NCI-H146 treated with DMSO at 0.1 percent for 48 hours (cell line): ENCODE results near the gene ITIH3.

Source experiments
- DNase-seq: peaks from one replicate; lab custom pipeline; 2025; ENCODE audit not compliant: unreplicated experiment; lab: John Stamatoyannopoulos, UW

ITIH3 gene

DNA sequence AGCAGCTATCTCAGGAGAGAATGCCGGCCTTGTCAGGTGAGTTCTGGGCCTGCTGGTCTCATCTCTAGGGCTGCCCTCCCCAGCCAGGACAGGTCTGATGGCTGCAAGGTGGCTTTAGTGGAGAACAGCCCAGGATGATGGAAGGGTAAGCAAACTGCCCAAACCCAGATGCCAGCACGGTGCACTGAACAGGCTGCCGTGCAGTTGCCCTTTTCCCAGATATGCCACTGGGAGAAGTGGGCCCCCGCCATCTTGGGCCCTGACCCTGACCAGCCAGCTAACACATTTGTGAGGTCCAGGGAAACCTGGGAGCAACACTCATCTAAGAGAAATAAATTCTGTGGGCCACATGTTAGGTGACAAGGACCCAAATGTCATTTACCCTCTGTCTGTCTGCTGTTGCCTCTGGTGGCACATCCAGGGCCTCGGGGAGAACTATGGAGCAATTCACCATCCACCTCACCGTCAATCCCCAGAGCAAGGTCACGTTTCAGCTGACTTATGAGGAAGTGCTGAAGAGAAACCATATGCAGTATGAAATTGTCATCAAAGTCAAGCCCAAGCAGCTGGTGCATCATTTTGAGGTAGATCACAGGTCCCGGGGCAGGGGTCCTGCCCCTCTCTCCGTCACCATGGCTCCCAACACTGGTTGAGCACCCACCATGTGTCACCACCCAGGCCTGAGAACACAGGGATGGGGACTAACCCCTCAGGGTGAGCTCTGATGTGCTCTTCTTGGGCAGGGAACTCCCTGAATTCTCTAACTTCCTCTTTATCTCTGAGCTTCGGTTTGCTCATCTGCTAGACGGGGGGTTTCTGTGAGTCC lies 15.4 kb upstream of the ITIH3 start:
- DNase-seq, result no peak

GRCh38 chr3:52779837-52780585 lies 14.6 kb upstream of the ITIH3 start:
- DNase-seq, result no peak

DNA sequence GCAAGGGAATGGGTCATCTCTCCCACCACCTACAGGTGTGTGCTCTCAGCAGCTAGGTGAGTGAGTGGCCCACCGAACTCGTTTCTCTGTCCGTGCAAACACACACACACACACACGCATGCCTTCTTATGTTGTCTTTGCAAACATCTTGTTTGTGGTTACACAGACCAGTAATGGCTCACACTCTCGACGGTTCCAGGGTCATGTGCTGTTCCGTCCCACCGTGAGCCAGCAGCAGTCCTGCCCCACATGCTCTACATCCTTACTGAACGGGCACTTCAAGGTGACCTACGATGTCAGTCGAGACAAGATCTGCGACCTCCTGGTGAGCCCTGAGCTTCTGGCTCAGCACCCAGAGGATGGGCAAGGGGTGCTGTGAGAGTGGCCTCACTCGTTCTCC lies 12.9 kb upstream of the ITIH3 start:
- no peak for DNase-seq

DNA sequence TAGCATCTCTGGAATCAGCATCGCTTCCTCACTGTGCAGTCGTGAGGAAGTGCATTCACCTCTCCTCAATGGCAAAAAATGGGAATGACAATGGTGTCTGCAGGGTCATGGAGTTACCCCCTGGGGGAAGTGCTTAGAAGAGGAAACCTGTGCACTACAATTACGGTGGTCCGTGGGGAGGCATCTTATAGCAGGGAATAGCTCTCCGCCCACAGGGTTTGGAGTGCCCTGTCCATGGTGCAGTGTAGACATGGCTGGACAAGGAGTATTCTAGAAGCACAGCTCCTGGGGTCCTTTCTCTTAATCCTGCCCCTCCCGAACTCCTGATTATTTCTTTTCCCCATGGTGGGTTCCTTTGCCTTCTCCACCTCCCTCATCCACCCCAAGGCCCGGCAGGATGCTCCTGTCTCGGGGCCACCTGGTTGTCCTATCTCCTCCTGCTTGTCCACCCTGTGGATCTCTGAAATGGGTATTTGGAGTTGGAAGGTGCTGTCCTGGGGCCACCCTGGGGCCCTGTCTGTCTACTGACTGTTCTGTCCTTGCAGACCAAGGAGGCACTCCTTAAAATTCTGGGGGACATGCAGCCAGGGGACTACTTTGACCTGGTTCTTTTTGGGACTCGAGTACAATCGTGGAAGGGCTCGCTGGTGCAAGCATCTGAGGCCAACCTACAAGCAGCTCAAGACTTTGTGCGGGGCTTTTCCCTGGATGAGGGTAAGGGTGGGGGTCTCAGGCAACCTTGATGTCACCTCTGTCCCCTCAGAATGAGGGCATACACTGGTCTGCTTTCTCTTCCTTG lies 12.0 kb upstream of the ITIH3 start:
- no peak for DNase-seq

- no peak for DNase-seq
Measured at GRCh38 chr3:52783211-52783555, 11.4 kb upstream of the ITIH3 start.

DNA sequence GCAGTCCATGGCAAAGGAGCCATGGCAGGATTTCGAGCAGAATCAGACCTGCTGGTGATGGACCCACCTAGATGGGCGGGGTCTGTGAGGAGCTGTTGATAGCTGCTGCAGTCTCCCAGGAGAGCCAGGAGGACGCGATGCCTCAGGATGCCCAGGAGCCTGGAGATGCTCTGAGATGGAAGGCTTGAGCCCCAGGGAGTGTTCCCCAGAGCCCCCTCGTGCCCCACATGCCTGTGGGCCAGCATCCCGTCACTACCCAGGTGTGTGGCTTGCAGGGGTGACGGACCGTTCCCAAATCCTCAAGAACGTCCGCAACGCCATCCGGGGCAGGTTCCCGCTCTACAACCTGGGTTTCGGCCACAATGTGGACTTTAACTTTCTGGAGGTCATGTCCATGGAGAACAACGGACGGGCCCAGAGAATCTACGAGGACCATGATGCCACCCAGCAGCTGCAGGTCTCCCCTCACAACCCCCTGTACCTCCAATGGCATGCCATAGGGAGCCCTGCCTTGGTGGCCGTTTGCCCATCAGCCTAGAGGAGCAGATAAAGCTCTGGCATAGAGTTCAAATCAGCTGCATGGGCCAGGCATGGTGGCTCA lies 10.5 kb upstream of the ITIH3 start:
- no peak for DNase-seq

GRCh38 chr3:52784931-52785590 lies 9.5 kb upstream of the ITIH3 start:
- DNase-seq, result no peak

DNA sequence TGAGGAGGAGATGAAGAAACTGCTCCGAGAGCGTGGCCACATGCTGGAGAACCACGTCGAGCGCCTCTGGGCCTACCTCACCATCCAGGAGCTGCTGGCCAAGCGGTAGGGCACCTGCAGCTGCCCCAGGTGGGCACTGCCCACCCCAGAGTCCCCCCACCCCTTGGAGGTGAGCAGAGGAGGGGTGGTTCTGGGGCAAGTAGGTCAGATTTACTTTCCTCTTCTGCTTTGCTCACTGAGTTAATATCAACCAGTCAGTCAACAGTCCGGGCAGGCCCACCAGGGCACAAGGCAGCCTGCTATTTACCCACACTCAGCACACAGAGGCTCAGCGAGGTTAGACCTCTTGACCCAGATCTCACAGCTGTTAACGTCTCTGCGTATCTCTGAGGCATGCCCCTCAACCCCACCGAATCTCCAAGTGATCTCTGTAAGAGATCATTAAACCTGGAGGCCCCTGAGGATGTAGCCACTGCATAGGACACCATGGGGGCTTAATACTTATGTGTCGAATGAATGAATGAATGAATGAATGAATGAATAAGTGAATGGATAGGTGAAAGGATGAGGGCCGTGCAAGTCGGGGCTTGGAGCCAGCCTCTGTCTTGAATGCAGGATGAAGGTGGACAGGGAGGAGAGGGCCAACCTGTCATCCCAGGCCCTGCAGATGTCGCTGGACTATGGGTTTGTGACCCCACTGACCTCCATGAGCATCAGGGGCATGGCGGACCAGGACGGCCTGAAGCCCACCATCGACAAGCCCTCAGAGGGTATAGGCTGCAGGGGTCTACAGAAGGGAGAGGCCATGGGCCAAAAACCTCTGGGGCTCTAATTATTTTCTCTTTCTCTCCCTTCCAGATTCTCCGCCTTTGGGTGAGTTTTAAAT lies 8.0 kb upstream of the ITIH3 start:
- no peak for DNase-seq

- no peak for DNase-seq
Measured at GRCh38 chr3:52787246-52787645, 7.3 kb upstream of the ITIH3 start.

GRCh38 chr3:52787672-52788625 lies 6.6 kb upstream of the ITIH3 start:
- DNase-seq, result no peak

GRCh38 chr3:52788890-52789745 lies 5.5 kb upstream of the ITIH3 start:
- no peak for DNase-seq

GRCh38 chr3:52789746-52790040 lies 4.9 kb upstream of the ITIH3 start:
- DNase-seq, result no peak

- no peak for DNase-seq
Measured at GRCh38 chr3:52790337-52790736, 4.3 kb upstream of the ITIH3 start.

DNA sequence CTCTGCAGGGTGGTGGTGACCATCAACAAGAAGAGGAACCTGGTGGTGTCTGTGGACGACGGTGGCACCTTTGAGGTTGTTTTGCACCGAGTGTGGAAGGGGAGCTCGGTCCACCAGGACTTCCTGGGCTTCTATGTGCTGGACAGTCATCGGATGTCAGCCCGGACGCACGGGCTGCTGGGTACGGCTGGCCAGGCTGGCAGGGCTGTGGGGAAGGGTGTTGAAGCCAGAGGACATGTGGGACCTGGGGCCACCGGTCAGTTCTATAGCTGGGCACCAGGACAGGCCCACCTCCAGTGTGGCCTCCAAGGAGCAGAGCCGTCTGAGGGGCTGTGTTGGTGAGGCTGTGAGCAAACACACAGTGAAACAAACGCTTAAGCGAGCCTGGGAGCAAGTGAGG lies 3.9 kb upstream of the ITIH3 start:
- no peak for DNase-seq

DNA sequence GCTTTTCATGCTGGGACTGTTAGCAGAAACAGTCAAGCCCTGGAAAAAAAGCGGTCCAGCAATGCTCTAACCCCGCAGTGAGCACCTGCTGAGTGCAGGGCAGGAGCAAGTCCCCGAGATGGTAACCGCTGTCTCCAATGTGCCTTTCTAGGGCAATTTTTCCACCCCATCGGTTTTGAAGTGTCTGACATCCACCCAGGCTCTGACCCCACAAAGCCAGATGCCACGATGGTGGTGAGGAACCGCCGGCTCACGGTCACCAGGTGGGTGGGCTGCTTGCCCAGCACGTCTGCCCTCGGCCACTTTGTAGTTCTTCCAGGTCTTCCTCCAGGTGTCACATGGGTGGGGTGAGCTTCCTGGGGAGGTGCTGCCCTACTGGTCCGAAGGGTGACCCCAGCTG lies 3.2 kb upstream of the ITIH3 start:
- no peak for DNase-seq

DNA sequence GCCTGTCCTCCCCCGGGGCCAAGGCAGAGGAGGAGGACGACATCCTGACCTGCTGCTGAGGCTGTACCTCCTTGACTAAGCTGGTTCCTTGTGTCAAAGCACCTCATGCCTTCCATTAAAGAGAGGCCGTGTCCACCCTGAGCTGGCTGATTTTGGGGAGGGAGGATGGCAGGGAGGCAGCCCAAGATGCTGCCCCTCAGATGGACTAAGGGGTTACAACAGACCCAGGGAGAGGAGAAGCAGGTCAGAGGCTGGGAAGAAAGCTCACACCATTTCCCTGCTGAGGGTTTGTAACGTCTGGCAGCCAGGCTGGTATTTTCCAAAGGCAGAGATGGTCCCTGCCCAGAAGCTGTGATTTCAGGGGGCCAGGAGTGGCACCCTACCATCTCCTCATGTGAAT lies 2.7 kb upstream of the ITIH3 start:
- no peak for DNase-seq

DNA sequence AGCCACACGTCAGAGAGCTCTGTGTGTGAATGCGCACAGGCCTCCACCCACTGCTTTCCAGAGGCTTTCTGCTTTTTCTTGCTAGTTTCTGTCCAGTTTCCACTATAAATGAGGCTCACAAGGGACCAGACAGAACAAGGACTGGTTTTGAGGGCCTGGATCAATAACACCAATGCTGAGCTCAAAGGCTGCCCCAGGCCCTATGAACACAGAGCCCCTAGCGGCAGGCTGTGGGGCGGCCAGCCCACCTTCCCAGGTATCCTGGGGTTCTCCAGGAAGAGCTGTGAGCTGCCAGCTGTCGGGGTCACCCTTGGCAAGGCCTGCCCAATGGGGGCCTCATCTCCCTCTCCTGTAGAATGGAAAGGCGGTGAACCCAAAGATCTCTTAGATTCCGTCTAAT lies 2.2 kb upstream of the ITIH3 start:
- DNase-seq, result no peak
